NK-92 (cell line): ENCODE data around the gene CLDN24.

ENCODE experiments used
- DNase-seq: peaks from one replicate; lab custom pipeline; 2025; ENCODE audit not compliant: unreplicated experiment; lab: John Stamatoyannopoulos, UW

CLDN24 gene

GRCh38 chr4:183286590-183287308 lies 35.5 kb downstream of the CLDN24 start:
- DNase-seq, result no peak

DNA sequence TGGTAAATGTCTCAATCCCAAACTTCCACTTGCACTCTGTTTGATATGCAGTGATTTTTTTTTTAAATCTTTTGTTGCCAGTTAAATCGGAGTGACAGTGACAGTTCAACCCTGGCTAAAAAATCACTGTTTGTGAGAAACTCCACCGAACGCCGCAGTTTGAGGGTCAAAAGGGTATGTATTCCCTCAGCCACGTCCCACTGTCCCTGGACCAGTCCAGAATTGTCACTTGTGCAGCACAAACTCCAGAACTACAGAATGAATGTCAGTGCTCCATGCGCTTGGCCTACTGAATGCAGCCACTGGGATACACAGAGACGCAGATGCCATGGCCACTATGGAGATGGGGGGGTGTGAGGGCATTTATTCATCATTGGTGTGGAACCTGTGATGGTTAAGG lies 36.3 kb downstream of the CLDN24 start:
- DNase-seq, result no peak

- no peak for DNase-seq
Measured at GRCh38 chr4:183284965-183285364, 37.3 kb downstream of the CLDN24 start.

DNA sequence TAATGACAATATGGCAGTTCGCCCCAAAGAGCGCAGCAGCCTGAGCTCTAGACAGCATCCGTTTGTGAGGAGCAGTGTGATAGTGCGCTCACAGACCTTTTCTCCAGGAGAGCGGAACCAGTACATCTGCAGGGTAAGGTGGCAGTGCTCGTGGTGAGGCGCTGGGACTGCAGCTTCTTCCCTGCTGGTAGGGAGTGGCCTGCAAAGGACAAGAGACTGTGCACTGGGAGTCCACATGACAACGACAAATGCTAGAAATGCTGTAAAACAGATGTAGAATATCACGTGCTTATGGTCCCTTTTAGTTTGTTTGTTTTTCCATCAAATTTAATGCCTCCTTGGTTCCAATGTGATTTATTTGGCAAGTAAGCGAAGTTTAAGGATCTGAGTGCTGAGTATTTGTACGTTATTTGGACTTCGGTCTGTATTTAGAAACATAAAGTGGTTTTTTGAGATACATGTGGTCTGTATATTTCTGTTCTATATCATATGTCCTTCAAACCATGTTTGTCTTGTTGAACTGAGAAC lies 37.9 kb downstream of the CLDN24 start:
- DNase-seq, result no peak

DNA sequence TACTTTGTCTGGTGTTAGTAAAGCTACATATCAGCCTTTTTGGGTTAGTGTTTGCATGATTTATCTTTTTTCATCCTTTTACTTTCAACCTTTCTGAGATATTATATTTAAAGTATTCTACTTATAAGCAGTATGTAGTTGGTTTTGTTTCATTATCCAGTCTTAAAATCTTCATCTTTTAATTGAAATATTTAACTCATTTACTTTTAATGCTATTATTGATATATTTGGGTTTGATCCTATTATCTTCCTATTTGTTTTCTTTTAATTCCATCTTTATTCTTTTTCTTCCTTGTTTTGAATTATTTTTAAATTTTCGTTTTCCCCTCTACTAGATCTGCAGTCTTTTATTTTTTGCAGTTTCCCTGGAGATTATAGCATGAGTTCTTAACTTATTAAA lies 46.1 kb downstream of the CLDN24 start:
- no peak for DNase-seq

DNA sequence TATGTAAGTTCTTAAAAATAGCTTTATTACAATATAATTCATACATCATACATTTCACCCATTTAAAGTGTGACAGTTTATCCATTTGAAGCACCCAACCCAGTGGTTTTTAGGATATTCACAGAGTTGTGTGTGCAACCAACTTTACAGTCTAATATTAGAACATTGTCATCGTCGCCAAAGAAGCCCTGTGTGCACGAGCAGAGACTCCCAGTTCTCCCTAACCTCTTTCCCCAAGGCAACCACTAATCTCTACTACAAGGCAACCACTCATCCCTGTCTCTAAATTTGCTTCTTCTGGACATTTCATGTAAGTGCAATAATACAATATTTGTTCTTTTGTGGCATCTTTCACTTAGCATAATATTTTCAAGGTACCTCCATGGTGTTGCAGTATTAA lies 49.8 kb downstream of the CLDN24 start:
- no peak for DNase-seq
